ENCODE measurements around the gene SUGT1.
"Not testable (repeated sequence)": the region's sequence is repeated elsewhere in the genome, so short reads cannot be mapped to it uniquely, and the experiment has no call there.

SUGT1 gene

DNA sequence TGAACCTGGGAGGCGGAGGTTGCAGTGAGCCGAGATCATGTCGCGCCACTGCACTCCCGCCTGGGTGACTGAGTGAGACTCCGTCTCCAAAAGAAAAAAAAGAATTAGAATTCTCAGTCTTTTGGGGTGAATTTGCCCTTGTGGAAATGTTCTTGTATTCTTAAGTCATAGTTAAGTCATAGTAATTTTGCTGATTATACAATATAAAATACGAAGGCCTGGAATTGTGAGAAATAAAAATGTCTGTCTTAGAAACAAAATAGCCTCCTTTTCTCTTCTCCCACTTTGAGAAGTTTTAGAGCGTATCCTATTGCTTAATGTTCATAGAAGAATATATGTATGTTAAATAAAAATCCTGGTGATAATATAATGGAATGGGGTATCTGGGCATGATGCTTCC, 18.1 kb downstream of the SUGT1 start:
- DNase-seq, result no peak

DNA sequence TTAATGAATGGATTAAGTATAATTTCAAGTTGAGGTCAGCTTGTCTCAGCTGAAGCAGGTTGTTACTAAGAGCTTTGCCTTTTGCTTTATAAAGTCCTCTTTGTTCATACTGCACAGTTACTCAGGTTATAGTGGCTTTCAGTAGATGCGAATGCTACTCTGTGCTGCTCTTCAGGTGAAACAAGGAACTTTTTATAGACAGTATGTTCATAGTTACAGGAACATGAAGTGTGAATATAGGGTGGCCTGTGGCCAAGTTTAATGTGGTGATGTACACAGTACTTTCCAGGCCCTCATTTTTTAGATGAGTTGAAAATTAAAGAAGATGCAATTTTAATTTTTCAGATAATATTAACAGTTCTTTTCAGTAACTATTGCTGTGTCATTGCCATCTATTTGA, 20.8 kb downstream of the SUGT1 start:
- no peak for DNase-seq

- DNase-seq, result no peak
Observed at GRCh38 chr13:52677823-52678222, 25.2 kb downstream of the SUGT1 start.

- DNase-seq, result not testable (repeated sequence)
Observed at GRCh38 chr13:52685806-52686205, 33.2 kb downstream of the SUGT1 start.

- no peak for DNase-seq
Observed at GRCh38 chr13:52686376-52686775, 33.7 kb downstream of the SUGT1 start.

- peak; percentile 38 for DNase-seq
Observed at GRCh38 chr13:52695856-52696255, 43.2 kb downstream of the SUGT1 start.

DNA sequence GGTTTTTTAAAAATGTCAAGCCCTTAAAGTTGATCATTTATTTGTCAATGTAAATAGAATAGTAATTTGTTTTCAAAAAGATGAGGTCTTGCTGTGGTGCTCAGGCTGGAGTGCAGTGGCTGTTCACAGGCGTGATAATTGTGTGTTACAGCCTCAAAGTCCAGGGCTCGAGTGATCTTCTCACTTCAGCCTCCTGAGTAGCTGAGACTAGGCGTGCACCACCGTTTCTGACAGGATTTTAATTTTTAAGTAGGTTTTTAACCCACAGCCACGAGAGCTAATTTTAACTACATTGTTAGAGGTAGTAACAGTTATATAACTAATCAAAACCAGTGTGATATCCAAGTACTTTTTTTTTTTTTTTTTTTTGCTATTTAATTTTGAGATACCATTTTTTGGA, 43.9 kb downstream of the SUGT1 start:
- DNase-seq, result no peak

- no peak for DNase-seq
Observed at GRCh38 chr13:52701728-52702465, 49.3 kb downstream of the SUGT1 start.

GRCh38 chr13:52703482-52703881, 50.8 kb downstream of the SUGT1 start:
- DNase-seq, result no peak

DNA sequence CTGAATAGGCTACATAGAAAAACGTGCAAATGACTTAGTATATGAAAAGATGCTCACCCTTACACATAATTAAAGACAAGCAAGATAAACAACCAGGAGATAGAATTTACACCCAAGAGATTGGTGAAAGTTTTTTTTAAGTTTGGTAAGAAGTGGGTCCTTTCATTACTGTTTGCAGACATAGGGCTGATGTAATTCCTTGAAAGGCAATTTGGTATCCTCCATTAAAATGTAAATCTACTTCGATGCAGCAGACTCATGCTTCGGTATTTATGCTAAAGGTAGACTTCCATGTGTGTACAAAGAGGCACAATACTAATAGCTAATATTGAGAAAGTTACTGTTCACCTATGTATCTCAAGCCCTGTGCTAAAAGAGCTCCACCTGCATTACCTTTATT, 53.4 kb downstream of the SUGT1 start:
- DNase-seq, result peak; percentile 23

GRCh38 chr13:52707375-52707774, 54.7 kb downstream of the SUGT1 start:
- no peak for DNase-seq

DNA sequence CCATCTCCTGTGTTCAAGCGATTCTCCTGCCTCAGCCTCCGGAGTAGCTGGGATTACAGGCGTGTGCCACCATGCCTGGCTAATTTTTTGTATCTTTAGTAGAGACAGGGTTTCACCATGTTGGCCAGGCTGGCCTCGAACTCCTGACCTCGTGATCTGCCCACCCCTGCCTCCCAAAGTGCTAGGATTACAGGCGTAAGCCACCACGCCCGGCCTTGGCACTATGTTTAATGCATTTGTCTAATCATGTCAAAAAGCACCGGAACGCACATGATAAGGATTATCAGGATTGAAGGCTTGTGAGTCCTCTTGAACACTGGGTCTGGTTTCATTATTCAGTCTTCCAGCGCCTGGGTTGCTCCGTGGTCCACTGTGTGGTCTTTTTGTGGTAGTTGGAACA, 55.6 kb downstream of the SUGT1 start:
- DNase-seq, result not testable (repeated sequence)

DNA sequence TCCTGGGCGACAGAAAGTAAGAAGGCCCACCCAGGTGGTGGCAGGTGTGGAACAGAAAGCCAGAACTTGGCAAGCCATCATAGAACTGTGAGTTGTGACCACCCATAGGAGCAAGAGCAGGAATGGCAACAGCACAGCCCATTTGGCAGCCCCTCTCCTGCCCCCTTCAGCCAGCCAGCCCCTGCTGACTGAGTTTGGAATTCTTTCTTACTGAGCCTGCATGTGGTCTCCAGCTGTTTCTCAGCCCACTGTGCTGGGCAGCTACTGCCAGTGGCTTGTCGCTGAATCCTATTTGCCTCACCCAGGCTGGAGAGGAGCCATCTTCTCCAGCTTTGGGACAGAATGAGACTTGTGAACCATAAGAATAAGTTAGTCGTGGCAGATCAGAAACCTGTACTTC, 58.6 kb downstream of the SUGT1 start:
- DNase-seq, result no peak

GRCh38 chr13:52712385-52712784, 59.7 kb downstream of the SUGT1 start:
- no peak for DNase-seq

GRCh38 chr13:52713894-52714293, 61.3 kb downstream of the SUGT1 start:
- no peak for DNase-seq

DNA sequence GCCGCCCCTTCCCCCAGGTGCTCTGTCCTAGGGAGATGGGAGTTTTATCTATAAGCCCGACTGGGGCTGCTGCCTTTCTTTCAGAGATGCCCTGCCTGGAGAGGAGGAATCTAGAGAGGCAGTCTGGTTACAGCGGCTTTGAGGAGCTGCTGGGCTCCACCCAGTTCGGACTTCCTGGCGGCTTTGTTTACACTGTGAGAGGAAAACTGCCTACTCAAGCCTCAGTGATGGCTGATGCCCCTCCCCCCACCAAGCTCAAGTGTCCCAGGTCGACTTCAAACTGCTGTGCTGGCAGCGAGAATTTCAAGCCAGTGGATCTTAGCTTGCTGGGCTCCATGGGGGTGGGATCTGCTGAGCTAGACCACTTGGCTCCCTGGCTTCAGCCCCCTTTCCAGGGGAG, 68.3 kb downstream of the SUGT1 start:
- not testable (repeated sequence) for DNase-seq

GRCh38 chr13:52721356-52721755, 68.7 kb downstream of the SUGT1 start:
- DNase-seq, result not testable (repeated sequence)

GRCh38 chr13:52723181-52723580, 70.5 kb downstream of the SUGT1 start:
- no peak for DNase-seq

- no peak for DNase-seq
Observed at GRCh38 chr13:52725302-52725701, 72.7 kb downstream of the SUGT1 start.

DNA sequence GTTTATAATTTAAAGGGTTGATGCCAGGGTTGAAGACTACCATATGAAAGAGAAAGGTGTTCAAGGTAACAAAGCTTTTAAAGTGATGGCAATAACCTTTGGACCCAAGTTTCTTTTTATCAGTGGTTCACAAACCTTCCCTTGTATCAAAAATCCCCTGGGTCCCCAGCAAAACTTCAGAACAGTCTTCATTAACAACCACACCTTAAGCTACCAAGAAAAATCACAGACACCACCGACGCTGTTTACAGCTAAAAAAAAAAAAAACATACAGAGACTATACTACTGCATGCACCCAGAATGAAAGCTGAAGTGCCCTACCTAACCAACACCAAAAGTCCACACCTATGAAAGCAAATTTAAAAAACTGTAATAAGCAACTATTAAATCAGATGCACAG, 73.6 kb downstream of the SUGT1 start:
- DNase-seq, result no peak

GRCh38 chr13:52734075-52734623, 81.5 kb downstream of the SUGT1 start:
- no peak for DNase-seq

DNA sequence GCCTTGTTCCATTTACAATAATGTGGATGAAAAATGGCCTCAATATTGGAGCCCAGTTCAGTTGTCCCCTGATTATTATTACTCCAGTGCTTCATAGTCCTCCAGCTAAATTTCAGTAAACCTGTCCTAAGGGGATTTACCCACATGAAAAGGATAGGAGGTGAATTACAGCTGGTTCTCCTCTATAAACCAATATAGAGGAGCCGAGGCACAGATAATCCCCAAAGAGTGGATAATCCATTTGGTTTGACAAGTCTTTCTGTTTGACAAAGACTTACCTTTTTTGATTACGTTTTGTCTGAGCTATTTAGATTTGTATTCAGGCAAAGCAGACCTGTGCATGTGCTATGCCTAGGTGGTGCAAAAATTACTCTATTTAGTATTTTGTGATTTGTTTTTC, 84.3 kb downstream of the SUGT1 start:
- DNase-seq, result no peak

- DNase-seq, result no peak
Observed at GRCh38 chr13:52737451-52737850, 84.8 kb downstream of the SUGT1 start.

DNA sequence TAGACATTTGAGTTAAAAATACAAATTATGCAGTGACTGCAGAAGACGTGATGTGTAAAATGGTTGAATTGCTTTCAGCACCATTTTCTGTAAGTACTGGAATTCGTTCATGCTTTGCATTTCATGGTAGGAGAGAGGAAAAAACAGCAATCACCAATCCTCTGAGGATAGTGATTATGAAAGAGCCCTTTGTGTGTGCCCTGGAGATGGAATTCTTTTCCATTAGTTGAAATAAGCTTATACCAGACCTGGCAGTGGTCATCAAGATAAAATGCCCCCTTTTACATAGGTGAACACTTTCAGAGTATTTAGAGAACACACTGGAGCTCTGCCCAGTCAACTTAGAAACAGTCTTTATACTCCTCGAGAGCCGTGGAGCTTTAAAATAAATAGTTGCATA, 85.3 kb downstream of the SUGT1 start:
- DNase-seq, result no peak

Data from fibroblast of upper back skin (primary cell).